WTC11 (cell line): ENCODE data around the gene RBPMS2. TPM values are rescaled to one million over a fixed set of nuclear protein-coding genes. Genes with fewer than 3 reads are reported as not detected.

Source experiments
- ATAC-seq: fragments of 200-7000 bp; cut with Tn5 transposase; 2 replicates; pipeline ENCODE4 v1.10.0; 2021; ENCODE audit warnings: mild to moderate bottlenecking, moderate library complexity
- CTCF ChIA-PET: fragments of 300-600 bp; sonication (Branson Sonifier 250); formaldehyde crosslinking; loops from one replicate; lab custom pipeline; 2021; ENCODE audit warnings: antibody characterized with exemption; lab: Charles Lee
- POLR2A ChIA-PET: fragments of 350-600 bp; sonication (Branson Sonifier 250); formaldehyde crosslinking; loops from one replicate; lab custom pipeline; 2021; ENCODE audit warnings: antibody characterized with exemption; lab: Charles Lee
- DNase-seq: peaks from one replicate; pipeline ENCODE4 v3.0.0; 2021; ENCODE audit warnings: low spot score
- H3K27ac Mint-ChIP-seq: 2 replicates; pipeline ENCODE4 v1.8.0; 2021; ENCODE audit warnings: mixed read lengths
- H3K27me3 Mint-ChIP-seq: 2 replicates; pipeline ENCODE4 v1.8.0; 2021; ENCODE audit warnings: low read depth, mild to moderate bottlenecking, moderate library complexity, mixed read lengths
- H3K36me3 Mint-ChIP-seq: 2 replicates; pipeline ENCODE4 v1.8.0; 2021; ENCODE audit warnings: mixed read lengths
- H3K4me1 Mint-ChIP-seq: 2 replicates; pipeline ENCODE4 v1.8.0; 2022; ENCODE audit warnings: mixed read lengths
- H3K4me3 Mint-ChIP-seq: 2 replicates; pipeline ENCODE4 v1.8.0; 2021; ENCODE audit warnings: mild to moderate bottlenecking, moderate library complexity, mixed read lengths
- H3K9me3 Mint-ChIP-seq: 2 replicates; pipeline ENCODE4 v1.8.0; 2021; ENCODE audit warnings: mixed read lengths
- ATF2 ChIP-seq: sonication (generic); formaldehyde crosslinking; IDR thresholded peaks from 2 replicates; pipeline ENCODE4 v1.8.1; 2022; ENCODE audit warnings: low read depth, missing genetic modification reagents, borderline replicate concordance
- ATF6 ChIP-seq: sonication (generic); formaldehyde crosslinking; IDR thresholded peaks from 2 replicates; pipeline ENCODE4 v1.8.1; 2023; ENCODE audit warnings: mild to moderate bottlenecking, missing genetic modification reagents
- ELF4 ChIP-seq: sonication (generic); formaldehyde crosslinking; IDR thresholded peaks from 2 replicates; pipeline ENCODE4 v1.8.1; 2022; ENCODE audit warnings: low read depth, mild to moderate bottlenecking, moderate library complexity, missing genetic modification reagents
- ESRRA ChIP-seq: sonication (generic); formaldehyde crosslinking; IDR thresholded peaks from 2 replicates; pipeline ENCODE4 v1.8.1; 2022; ENCODE audit warnings: mild to moderate bottlenecking, missing genetic modification reagents, borderline replicate concordance
- GABPB1 ChIP-seq: sonication (generic); formaldehyde crosslinking; IDR thresholded peaks from 2 replicates; pipeline ENCODE4 v1.8.1; 2023; ENCODE audit warnings: mild to moderate bottlenecking, missing genetic modification reagents
- GTF2I ChIP-seq: fragments of 250-450 bp; sonication (Bioruptor Pico); conservative IDR thresholded peaks from 2 replicates; pipeline ENCODE4 v1.4.0; 2021; ENCODE audit warnings: mild to moderate bottlenecking
- JAZF1 ChIP-seq: fragments of 250-450 bp; sonication (Bioruptor Pico); IDR thresholded peaks from 2 replicates; pipeline ENCODE4 v1.9.0; 2021; ENCODE audit warnings: moderate library complexity, mild to moderate bottlenecking, inconsistent platforms
- PRRX2 ChIP-seq: fragments of 250-450 bp; sonication (Bioruptor Pico); IDR thresholded peaks from 2 replicates; pipeline ENCODE4 v1.8.0; 2021; ENCODE audit warnings: mild to moderate bottlenecking
- SP1 ChIP-seq: sonication (generic); formaldehyde crosslinking; conservative IDR thresholded peaks from 2 replicates; pipeline ENCODE4 v1.8.1; 2022; ENCODE audit warnings: missing genetic modification reagents
- ZBTB43 ChIP-seq: sonication (generic); formaldehyde crosslinking; IDR thresholded peaks from 2 replicates; pipeline ENCODE4 v1.8.1; 2023; ENCODE audit warnings: mild to moderate bottlenecking, missing genetic modification reagents
- ZMAT4 ChIP-seq: fragments of 250-450 bp; sonication (Bioruptor Pico); IDR thresholded peaks from 2 replicates; pipeline ENCODE4 v1.9.0; 2021; ENCODE audit warnings: mild to moderate bottlenecking
- ZNF138 ChIP-seq: sonication (generic); formaldehyde crosslinking; conservative IDR thresholded peaks from 2 replicates; pipeline ENCODE4 v1.8.1; 2022; ENCODE audit warnings: mild to moderate bottlenecking, moderate library complexity, missing genetic modification reagents
- ZNF281 ChIP-seq: sonication (generic); formaldehyde crosslinking; IDR thresholded peaks from 2 replicates; pipeline ENCODE4 v1.8.0; 2023; ENCODE audit warnings: mild to moderate bottlenecking, missing genetic modification reagents
- ZNF423 ChIP-seq: fragments of 250-450 bp; sonication (Bioruptor Pico); IDR thresholded peaks from 2 replicates; pipeline ENCODE4 v2.1.2; 2022; ENCODE audit warnings: mild to moderate bottlenecking, moderate library complexity
- ZNF671 ChIP-seq: fragments of 250-450 bp; sonication (Bioruptor Pico); IDR thresholded peaks from 2 replicates; pipeline ENCODE4 v1.8.0; 2021; ENCODE audit warnings: mild to moderate bottlenecking
- total RNA-seq: library from RNA; stranded (reverse); gene quantifications from 3 replicates; pipeline ENCODE4 v1.2.3, GENCODE V29; 2021

Gene RBPMS2
- total RNA-seq, 1 experiment from 2014 or later: 195 TPM

GRCh38 chr15:64739577-64740143, 35.7 kb downstream of the RBPMS2 start (continued):
- no peak for TF ChIP-seq ZNF281 (CRISPR knock-in tag)
- no peak for TF ChIP-seq ZBTB43 (CRISPR knock-in tag)
- TF ChIP-seq SP1 (CRISPR knock-in tag): no peak
- TF ChIP-seq ESRRA (CRISPR knock-in tag): no peak
- TF ChIP-seq JAZF1 (CRISPR knock-in tag): no peak

- TF ChIP-seq PRRX2 (CRISPR knock-in tag): no peak
- no peak for TF ChIP-seq ZNF671
- no peak for TF ChIP-seq ZNF423
- no peak for TF ChIP-seq ATF2 (CRISPR knock-in tag)
- no peak for TF ChIP-seq ZMAT4 (CRISPR knock-in tag)
- no peak for TF ChIP-seq ATF6
- TF ChIP-seq GABPB1 (CRISPR knock-in tag): no peak
- TF ChIP-seq ZNF138 (CRISPR knock-in tag): no peak
- TF ChIP-seq ELF4: no peak
- no peak for TF ChIP-seq GTF2I (CRISPR knock-in tag)
- no peak for TF ChIP-seq ZBTB43 (CRISPR knock-in tag)
- Mint-ChIP-seq H3K9me3 (no peaks in the 10 kb centered on the region), H3K4me3 (no peak overlapping the region), H3K27ac (peak overlapping the region; percentile 36; the same call in 1 of the 2 replicates), H3K36me3 (peaks cover 56% of the 10 kb centered on the region), H3K4me1 (peaks cover 19% of the 10 kb centered on the region), H3K27me3 (no peaks in the 10 kb centered on the region)
- ATAC-seq (no peak), DNase-seq (no peak)
- POLR2A ChIA-PET: interaction anchor here (0.9 kb wide), 1 partner anchor 10 kb away, joined by 3 read pairs; no protein-coding TSS in a partner anchor
- CTCF ChIA-PET: interaction anchor here (0.8 kb wide), 1 partner anchor 11 kb away, joined by 3 read pairs; no protein-coding TSS in a partner anchor
Measured at GRCh38 chr15:64739156-64739555, 36.2 kb downstream of the RBPMS2 start.
